NCI-H2171 treated with DMSO at 0.1 percent for 48 hours (cell line): ENCODE measurements around the gene MACO1.

Experiments used
- DNase-seq: peaks from one replicate; lab custom pipeline; 2025; lab: John Stamatoyannopoulos, UW

Gene MACO1

GRCh38 chr1:25543425-25544242 is 112.9 kb downstream of the MACO1 start, which contains the start of gene LDLRAP1:
TSS of gene LDLRAP1 (plus strand) at chr1:25543606. CDS start at chr1:25543699, 93 bp downstream.
- DNase-seq = peak; percentile 32

- DNase-seq = peak; percentile 63
Observed at GRCh38 chr1:25544243-25544764, 113.6 kb downstream of the MACO1 start.

GRCh38 chr1:25544819-25545218 is 114.1 kb downstream of the MACO1 start:
- DNase-seq = no peak

GRCh38 chr1:25545767-25546166 is 115.1 kb downstream of the MACO1 start:
- DNase-seq = no peak

GRCh38 chr1:25546193-25546592 is 115.5 kb downstream of the MACO1 start:
- no peak for DNase-seq

- no peak for DNase-seq
Observed at GRCh38 chr1:25548601-25549000, 117.9 kb downstream of the MACO1 start.

GRCh38 chr1:25549273-25550154 is 118.8 kb downstream of the MACO1 start:
- DNase-seq = peak; percentile 46
